WTC11 (cell line): ENCODE measurements around the gene KCNA1. TPM values are rescaled to one million over a fixed set of nuclear protein-coding genes. Genes with fewer than 3 reads are reported as not detected.
"Not testable (repeated sequence)": the region's sequence is repeated elsewhere in the genome, so short reads cannot be mapped to it uniquely, and the experiment has no call there.

Experiments used
- ATAC-seq: fragments of 200-7000 bp; cut with Tn5 transposase; 2 replicates; pipeline ENCODE4 v1.10.0; 2021; ENCODE audit warnings: mild to moderate bottlenecking, moderate library complexity
- CTCF ChIA-PET: fragments of 300-600 bp; sonication (Branson Sonifier 250); formaldehyde crosslinking; loops from one replicate; lab custom pipeline; 2021; ENCODE audit warnings: antibody characterized with exemption; lab: Charles Lee
- POLR2A ChIA-PET: fragments of 350-600 bp; sonication (Branson Sonifier 250); formaldehyde crosslinking; loops from one replicate; lab custom pipeline; 2021; ENCODE audit warnings: antibody characterized with exemption; lab: Charles Lee
- DNase-seq: peaks from one replicate; pipeline ENCODE4 v3.0.0; 2021; ENCODE audit warnings: low spot score
- H3K27ac Mint-ChIP-seq: 2 replicates; pipeline ENCODE4 v1.8.0; 2021; ENCODE audit warnings: mixed read lengths
- H3K27me3 Mint-ChIP-seq: 2 replicates; pipeline ENCODE4 v1.8.0; 2021; ENCODE audit warnings: low read depth, mild to moderate bottlenecking, moderate library complexity, mixed read lengths
- H3K36me3 Mint-ChIP-seq: 2 replicates; pipeline ENCODE4 v1.8.0; 2021; ENCODE audit warnings: mixed read lengths
- H3K4me1 Mint-ChIP-seq: 2 replicates; pipeline ENCODE4 v1.8.0; 2022; ENCODE audit warnings: mixed read lengths
- H3K4me3 Mint-ChIP-seq: 2 replicates; pipeline ENCODE4 v1.8.0; 2021; ENCODE audit warnings: mild to moderate bottlenecking, moderate library complexity, mixed read lengths
- H3K9me3 Mint-ChIP-seq: 2 replicates; pipeline ENCODE4 v1.8.0; 2021; ENCODE audit warnings: mixed read lengths
- CBFB ChIP-seq: sonication (generic); formaldehyde crosslinking; IDR thresholded peaks from 2 replicates; pipeline ENCODE4 v1.8.1; 2022; ENCODE audit warnings: mild to moderate bottlenecking, low read depth, missing genetic modification reagents
- IRF1 ChIP-seq: sonication (generic); formaldehyde crosslinking; IDR thresholded peaks from 2 replicates; pipeline ENCODE4 v1.8.0; 2023; ENCODE audit warnings: missing genetic modification reagents
- JAZF1 ChIP-seq: fragments of 250-450 bp; sonication (Bioruptor Pico); IDR thresholded peaks from 2 replicates; pipeline ENCODE4 v1.9.0; 2021; ENCODE audit warnings: moderate library complexity, mild to moderate bottlenecking, inconsistent platforms
- JUN ChIP-seq: sonication (generic); formaldehyde crosslinking; IDR thresholded peaks from 2 replicates; pipeline ENCODE4 v1.8.0; 2023; ENCODE audit warnings: mild to moderate bottlenecking, missing genetic modification reagents
- KAT7 ChIP-seq: sonication (generic); formaldehyde crosslinking; IDR thresholded peaks from 2 replicates; pipeline ENCODE4 v1.8.1; 2023; ENCODE audit warnings: missing genetic modification reagents, mild to moderate bottlenecking, borderline replicate concordance
- OVOL2 ChIP-seq: fragments of 250-450 bp; sonication (Bioruptor Pico); IDR thresholded peaks from 2 replicates; pipeline ENCODE4 v1.9.0; 2021; ENCODE audit warnings: mild to moderate bottlenecking, borderline replicate concordance
- SMAD3 ChIP-seq: sonication (generic); formaldehyde crosslinking; IDR thresholded peaks from 2 replicates; pipeline ENCODE4 v1.8.0; 2022; ENCODE audit warnings: missing genetic modification reagents, mild to moderate bottlenecking, borderline replicate concordance
- SP1 ChIP-seq: sonication (generic); formaldehyde crosslinking; conservative IDR thresholded peaks from 2 replicates; pipeline ENCODE4 v1.8.1; 2022; ENCODE audit warnings: missing genetic modification reagents
- USF1 ChIP-seq: sonication (generic); formaldehyde crosslinking; IDR thresholded peaks from 2 replicates; pipeline ENCODE4 v1.8.0; 2022; ENCODE audit warnings: mild to moderate bottlenecking, missing genetic modification reagents
- ZNF416 ChIP-seq: fragments of 250-450 bp; sonication (Bioruptor Pico); IDR thresholded peaks from 2 replicates; pipeline ENCODE4 v1.9.0; 2021; ENCODE audit warnings: mild to moderate bottlenecking, inconsistent platforms
- ZNF532 ChIP-seq: fragments of 250-450 bp; sonication (Bioruptor Pico); IDR thresholded peaks from 2 replicates; pipeline ENCODE4 v1.9.0; 2021; ENCODE audit warnings: mild to moderate bottlenecking, borderline replicate concordance
- ZNF671 ChIP-seq: fragments of 250-450 bp; sonication (Bioruptor Pico); IDR thresholded peaks from 2 replicates; pipeline ENCODE4 v1.8.0; 2021; ENCODE audit warnings: mild to moderate bottlenecking
- ZSCAN18 ChIP-seq: fragments of 250-450 bp; sonication (Bioruptor Pico); IDR thresholded peaks from 2 replicates; pipeline ENCODE4 v2.1.2; 2022; ENCODE audit warnings: mild to moderate bottlenecking, moderate library complexity
- total RNA-seq: library from RNA; stranded (reverse); gene quantifications from 3 replicates; pipeline ENCODE4 v1.2.3, GENCODE V29; 2021

Gene KCNA1
- total RNA-seq, 1 experiment from 2014 or later, result 0.04 TPM

- no peak for TF ChIP-seq ZNF532 (CRISPR knock-in tag)
- TF ChIP-seq ZNF416 (CRISPR knock-in tag), result no peak
- no peak for TF ChIP-seq SMAD3
Observed at GRCh38 chr12:4874671-4875070, 35.0 kb upstream of the KCNA1 start (continued).

GRCh38 chr12:4879481-4879880 is 30.2 kb upstream of the KCNA1 start:
- ATAC-seq, CTCF ChIA-PET: not testable (repeated sequence)
- peaks cover 64% of the 10 kb centered on the region for H3K9me3 Mint-ChIP-seq

GRCh38 chr12:4881266-4882064 is 28.2 kb upstream of the KCNA1 start:
- Mint-ChIP-seq H3K36me3 (peaks cover 36% of the 10 kb centered on the region), H3K9me3 (peaks cover 58% of the 10 kb centered on the region), H3K27me3 (peaks cover 55% of the 10 kb centered on the region), H3K4me1 (no peaks in the 10 kb centered on the region), H3K27ac (no peak overlapping the region), H3K4me3 (no peak overlapping the region)
- TF ChIP-seq USF1 (CRISPR knock-in tag) (no peak), KAT7 (no peak), IRF1 (CRISPR knock-in tag) (no peak), ZNF671 (no peak), JAZF1 (CRISPR knock-in tag) (no peak), SP1 (CRISPR knock-in tag) (no peak), ZSCAN18 (CRISPR knock-in tag) (no peak), JUN (CRISPR knock-in tag) (no peak), OVOL2 (CRISPR knock-in tag) (no peak), CBFB (CRISPR knock-in tag) (no peak), ZNF532 (CRISPR knock-in tag) (no peak)
- ChIA-PET POLR2A (no interaction called here), CTCF (interaction anchor here (1.5 kb wide), 1 partner anchor 119 kb away, joined by 3 read pairs; no protein-coding TSS in a partner anchor)
- ATAC-seq (no peak), DNase-seq (no peak)

More at GRCh38 chr12:4879481-4879880, 30.2 kb upstream of the KCNA1 start:
- H3K4me3 Mint-ChIP-seq, H3K27ac Mint-ChIP-seq, H3K4me1 Mint-ChIP-seq, POLR2A ChIA-PET, DNase-seq: not testable (repeated sequence)
- Mint-ChIP-seq H3K27me3 (peaks cover 59% of the 10 kb centered on the region), H3K36me3 (peaks cover 36% of the 10 kb centered on the region)
